HUES6 (cell line): ENCODE results near the gene GCNT2.
"Not testable (repeated sequence)": the region's sequence is repeated elsewhere in the genome, so short reads cannot be mapped to it uniquely, and the experiment has no call there.

ENCODE experiments used
- H3K27ac ChIP-seq: 2 replicates; pipeline ENCODE4 v1.7.0; 2013; ENCODE audit warnings: low read depth, mild to moderate bottlenecking, low read length, inconsistent platforms
- H3K27me3 ChIP-seq: 2 replicates; pipeline ENCODE4 v1.6.1; 2013; ENCODE audit warnings: low read length; ENCODE audit not compliant: control insufficient read depth, insufficient read depth
- H3K36me3 ChIP-seq: 2 replicates; pipeline ENCODE4 v1.6.1; 2013; ENCODE audit warnings: low read length; ENCODE audit not compliant: control insufficient read depth, insufficient read depth
- H3K4me1 ChIP-seq: 2 replicates; pipeline ENCODE4 v1.6.1; 2013; ENCODE audit warnings: low read length; ENCODE audit not compliant: control insufficient read depth, insufficient read depth
- H3K4me3 ChIP-seq: 2 replicates; pipeline ENCODE4 v1.5.1; 2013; ENCODE audit warnings: low read depth, low read length
- H3K9ac ChIP-seq: one replicate; pipeline ENCODE4 v1.6.1; 2013; ENCODE audit warnings: mild to moderate bottlenecking, low read length
- H3K9me3 ChIP-seq: 2 replicates; pipeline ENCODE4 v1.6.1; 2013; ENCODE audit warnings: low read depth, low read length; ENCODE audit not compliant: control insufficient read depth, insufficient read depth

The GCNT2 gene

GRCh38 chr6:10580570-10580969 is 59.4 kb downstream of the GCNT2 start:
- H3K36me3 ChIP-seq = no peaks in the 10 kb centered on the region

GRCh38 chr6:10581402-10581801 is 60.3 kb downstream of the GCNT2 start:
- H3K9me3 ChIP-seq, H3K9ac ChIP-seq, H3K36me3 ChIP-seq, H3K27ac ChIP-seq, H3K27me3 ChIP-seq, H3K4me3 ChIP-seq: not testable (repeated sequence)
- peaks cover 44% of the 10 kb centered on the region for H3K4me1 ChIP-seq

More at GRCh38 chr6:10580570-10580969, 59.4 kb downstream of the GCNT2 start:
- Histone ChIP-seq H3K9me3 (no peaks in the 10 kb centered on the region), H3K27me3 (no peaks in the 10 kb centered on the region), H3K4me3 (no peak overlapping the region), H3K4me1 (peaks cover 50% of the 10 kb centered on the region), H3K27ac (no peak overlapping the region), H3K9ac (no peak overlapping the region)

GRCh38 chr6:10582774-10583508 is 61.8 kb downstream of the GCNT2 start:
- no peaks in the 10 kb centered on the region for H3K27me3 ChIP-seq
- peak overlapping the region; percentile 59 for H3K9ac ChIP-seq
- H3K27ac ChIP-seq = peak overlapping the region; percentile 74
- H3K36me3 ChIP-seq = no peaks in the 10 kb centered on the region
- no peaks in the 10 kb centered on the region for H3K9me3 ChIP-seq
- peak overlapping the region; percentile 44 for H3K4me3 ChIP-seq
- peaks cover 47% of the 10 kb centered on the region for H3K4me1 ChIP-seq

- peak overlapping the region; percentile 44 for H3K4me3 ChIP-seq
- H3K36me3 ChIP-seq = no peaks in the 10 kb centered on the region
- peak overlapping the region; percentile 59 for H3K9ac ChIP-seq
- no peaks in the 10 kb centered on the region for H3K9me3 ChIP-seq
- H3K27me3 ChIP-seq = no peaks in the 10 kb centered on the region
- peaks cover 52% of the 10 kb centered on the region for H3K4me1 ChIP-seq
- peak overlapping the region; percentile 74 for H3K27ac ChIP-seq
Observed at GRCh38 chr6:10583509-10583901, 62.4 kb downstream of the GCNT2 start.

- Histone ChIP-seq H3K27me3 (no peaks in the 10 kb centered on the region), H3K9me3 (no peaks in the 10 kb centered on the region), H3K27ac (no peak overlapping the region), H3K4me3 (0 out of 2 replicates have a peak overlapping the region, but pooled peaks have one; percentile 57), H3K36me3 (no peaks in the 10 kb centered on the region), H3K4me1 (peaks cover 61% of the 10 kb centered on the region), H3K9ac (no peak overlapping the region)
Observed at GRCh38 chr6:10584607-10585006, 63.5 kb downstream of the GCNT2 start.

- H3K27ac ChIP-seq = peak overlapping the region; percentile 75
- no peaks in the 10 kb centered on the region for H3K9me3 ChIP-seq
- H3K27me3 ChIP-seq = no peaks in the 10 kb centered on the region
- peaks cover 54% of the 10 kb centered on the region for H3K4me1 ChIP-seq
- H3K36me3 ChIP-seq = no peaks in the 10 kb centered on the region
- peak overlapping the region; percentile 58 for H3K9ac ChIP-seq
- peak overlapping the region; percentile 57 for H3K4me3 ChIP-seq
Observed at GRCh38 chr6:10585209-10585845, 64.2 kb downstream of the GCNT2 start.

GRCh38 chr6:10586302-10586701 is 65.2 kb downstream of the GCNT2 start:
- H3K9me3 ChIP-seq = no peaks in the 10 kb centered on the region
- no peaks in the 10 kb centered on the region for H3K27me3 ChIP-seq
- peaks cover 56% of the 10 kb centered on the region for H3K4me1 ChIP-seq
- no peaks in the 10 kb centered on the region for H3K36me3 ChIP-seq
- H3K27ac ChIP-seq = peak overlapping the region; percentile 14; the same call in 1 of the 2 replicates
- peak overlapping the region; percentile 58 for H3K9ac ChIP-seq
- peak overlapping the region; percentile 57 for H3K4me3 ChIP-seq

GRCh38 chr6:10587656-10588406 is 66.7 kb downstream of the GCNT2 start:
- H3K27me3 ChIP-seq = no peaks in the 10 kb centered on the region
- H3K4me3 ChIP-seq = peak overlapping the region; percentile 57
- H3K27ac ChIP-seq = no peak overlapping the region
- no peaks in the 10 kb centered on the region for H3K36me3 ChIP-seq
- H3K4me1 ChIP-seq = peaks cover 63% of the 10 kb centered on the region
- H3K9me3 ChIP-seq = no peaks in the 10 kb centered on the region
- H3K9ac ChIP-seq = peak overlapping the region; percentile 6

GRCh38 chr6:10588562-10589428 is 67.6 kb downstream of the GCNT2 start:
- Histone ChIP-seq H3K9me3 (no peaks in the 10 kb centered on the region), H3K36me3 (no peaks in the 10 kb centered on the region), H3K4me1 (peaks cover 59% of the 10 kb centered on the region), H3K27ac (no peak overlapping the region), H3K4me3 (peak overlapping the region; percentile 57), H3K27me3 (no peaks in the 10 kb centered on the region), H3K9ac (peak overlapping the region; percentile 6)

- Histone ChIP-seq H3K36me3 (no peaks in the 10 kb centered on the region), H3K4me1 (peaks cover 59% of the 10 kb centered on the region), H3K27ac (no peak overlapping the region), H3K27me3 (no peaks in the 10 kb centered on the region), H3K9ac (no peak overlapping the region), H3K4me3 (peak overlapping the region; percentile 57), H3K9me3 (no peaks in the 10 kb centered on the region)
Observed at GRCh38 chr6:10589429-10589727, 68.2 kb downstream of the GCNT2 start.
